ENCODE data around the gene ZNF182. TPM values are rescaled to one million over a fixed set of nuclear protein-coding genes. Genes with fewer than 3 reads are reported as not detected.
"Not testable (repeated sequence)": the region's sequence is repeated elsewhere in the genome, so short reads cannot be mapped to it uniquely, and the experiment has no call there.

ZNF182 gene
- polyA plus RNA-seq, 3 donors: 1.3 to 2.0 (median 2.0) TPM

DNA sequence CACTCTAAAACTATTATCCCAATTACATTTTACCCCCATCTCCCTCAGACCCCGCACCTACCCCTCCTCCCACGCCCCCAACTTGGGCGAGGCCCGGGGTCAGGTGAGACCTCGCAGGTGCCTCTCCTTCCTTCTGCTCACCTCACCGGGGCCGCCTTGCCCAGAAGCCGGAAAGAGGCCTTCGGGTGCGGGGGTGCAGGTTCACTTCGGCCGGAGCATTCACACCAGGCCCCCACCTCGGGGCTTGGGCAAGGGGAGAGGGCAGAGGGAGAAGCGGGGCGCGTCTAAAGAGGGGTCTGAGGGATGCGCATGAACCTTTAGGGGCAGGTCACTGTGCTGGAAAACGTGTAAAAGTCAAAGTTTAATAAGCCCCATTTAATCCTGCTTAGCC, 427 bp downstream of the ZNF182 start:
- WGBS, 3 donors: 1 to 24% (median 1%) methylated on average over 9 to 18 of the region's 18 CpGs

GRCh38 chrX:48002929-48003328, 860 bp downstream of the ZNF182 start:
- H3K27ac ChIP-seq (ENCODE audit: low read depth, low read length): no peak overlapping the region
- 44 to 50% (median 46%) methylated on average over 7 of the region's 7 CpGs for WGBS, 3 donors

More for the DNA sequence above, 427 bp downstream of the ZNF182 start:
- no peak overlapping the region for H3K27ac ChIP-seq (ENCODE audit: low read depth, low read length)

DNA sequence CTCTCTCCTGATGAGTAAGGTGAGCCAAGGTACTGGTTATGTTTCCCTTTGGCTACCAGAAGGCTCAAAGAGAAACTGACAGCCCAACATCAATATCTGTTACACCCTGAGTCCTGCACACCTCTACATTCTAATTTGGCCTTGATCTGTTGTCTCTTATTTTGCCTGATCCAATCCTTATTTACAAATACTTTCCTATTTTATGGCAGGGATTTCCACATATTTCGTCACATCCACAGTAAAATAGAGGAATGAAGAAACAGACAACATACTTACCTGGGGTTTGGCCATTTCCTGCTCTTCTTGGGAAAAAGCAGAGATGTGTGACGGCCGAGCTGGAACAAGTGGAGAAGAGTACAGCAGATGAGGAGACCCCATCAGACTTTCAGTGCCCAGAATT, 1.5 kb downstream of the ZNF182 start:
- 57 to 78% (median 62%) methylated on average over 3 of the region's 3 CpGs for WGBS, 3 donors
- no peak overlapping the region for H3K27ac ChIP-seq (ENCODE audit: low read depth, low read length)

- 70 to 82% (median 77%) methylated on average over 3 of the region's 3 CpGs for WGBS, 3 donors
- H3K27ac ChIP-seq (ENCODE audit: low read depth, low read length): no peak overlapping the region
Measured at GRCh38 chrX:48001260-48001659, 2.5 kb downstream of the ZNF182 start.

- H3K27ac ChIP-seq (ENCODE audit: low read depth, low read length): no peak overlapping the region
- WGBS, 3 donors: 63 to 97% (median 94%) methylated on average over 2 of the region's 2 CpGs
Measured at GRCh38 chrX:47992669-47993068, 11.1 kb downstream of the ZNF182 start.

- WGBS, 3 donors: 20 to 74% (median 72%) methylated on average over 1 of the region's 1 CpG
- H3K27ac ChIP-seq (ENCODE audit: low read depth, low read length): no peak overlapping the region
Measured at GRCh38 chrX:47992095-47992380, 11.8 kb downstream of the ZNF182 start.

DNA sequence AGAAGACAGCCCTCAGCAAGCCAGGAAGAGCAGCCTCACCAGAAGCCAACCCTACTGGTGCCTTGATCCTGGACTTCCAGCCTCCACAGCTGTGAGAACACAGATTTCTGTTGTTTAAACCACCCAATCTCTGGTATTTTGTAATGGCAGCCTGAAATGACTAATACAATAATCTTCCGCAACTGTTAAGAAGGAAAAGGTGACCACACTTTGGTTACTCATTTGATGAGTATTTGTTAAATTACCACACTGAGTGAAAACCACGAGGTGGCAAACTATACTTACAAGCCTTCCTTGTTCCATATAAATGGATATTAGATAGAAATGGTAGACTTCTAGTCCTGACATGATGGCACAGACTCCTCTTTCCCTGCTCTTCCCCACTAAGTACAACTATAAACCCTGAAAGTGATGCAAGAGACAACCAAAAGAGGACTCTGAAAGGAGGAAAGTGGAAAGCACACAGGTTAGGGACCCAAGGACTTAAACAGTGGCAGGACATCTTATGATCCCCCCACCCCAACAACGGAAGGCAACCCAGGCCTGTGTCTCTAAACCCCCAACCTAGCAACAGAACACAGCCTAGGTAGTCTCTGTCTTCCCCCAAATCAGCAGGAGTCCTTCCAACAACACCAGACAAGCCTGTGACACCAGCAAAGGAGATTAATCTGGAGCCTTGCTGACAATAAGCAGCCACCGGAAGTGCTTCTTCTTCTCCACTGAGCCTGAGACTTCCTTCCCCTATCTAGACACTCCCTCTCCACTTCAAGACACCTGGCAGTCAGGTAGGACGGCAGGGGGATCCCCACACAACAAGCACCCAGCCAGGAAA, 12.3 kb downstream of the ZNF182 start:
- no peak overlapping the region for H3K27ac ChIP-seq (ENCODE audit: low read depth, low read length)
- WGBS, 3 donors: 60 to 95% (median 72%) methylated on average over 4 to 5 of the region's 5 CpGs

- whole genome bisulfite sequencing, 3 donors: 92 to 99% (median 98%) methylated on average over 6 of the region's 6 CpGs
- no peak overlapping the region for H3K27ac ChIP-seq (ENCODE audit: low read depth, low read length)
Measured at GRCh38 chrX:47976254-47977151, 27.3 kb downstream of the ZNF182 start.

- 87 to 97% (median 95%) methylated on average over 2 to 3 of the region's 3 CpGs for WGBS, 3 donors
- H3K27ac ChIP-seq (ENCODE audit: low read depth, low read length): no peak overlapping the region
Measured at GRCh38 chrX:47973235-47973634, 30.6 kb downstream of the ZNF182 start.

GRCh38 chrX:47965526-47965925, 38.3 kb downstream of the ZNF182 start:
- 87 to 94% (median 90%) methylated on average over 10 to 14 of the region's 14 CpGs for WGBS, 3 donors
- not testable (repeated sequence) for H3K27ac ChIP-seq (ENCODE audit: low read depth, low read length)

DNA sequence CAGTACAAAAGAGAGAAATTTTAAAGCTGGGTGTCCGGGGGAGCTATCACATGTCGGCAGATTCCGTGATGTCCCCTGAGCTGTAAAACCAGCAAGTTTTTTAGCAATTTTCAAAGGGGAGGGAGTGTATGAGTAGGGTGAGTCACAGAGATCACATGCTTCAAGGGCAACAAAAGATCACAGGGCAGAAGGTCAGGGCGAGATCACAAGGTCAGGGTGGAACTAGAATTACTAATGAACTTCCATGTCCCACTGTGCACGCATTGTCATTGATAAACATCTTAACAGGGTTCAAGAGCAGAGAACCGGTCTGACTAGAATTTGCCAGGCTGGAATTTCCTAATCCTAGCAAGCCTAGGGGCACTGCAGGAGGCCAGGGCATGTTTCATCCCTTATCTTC, 42.0 kb downstream of the ZNF182 start:
- 55 to 79% (median 76%) methylated on average over 6 of the region's 6 CpGs for WGBS, 3 donors
- H3K27ac ChIP-seq (ENCODE audit: low read depth, low read length): not testable (repeated sequence)

DNA sequence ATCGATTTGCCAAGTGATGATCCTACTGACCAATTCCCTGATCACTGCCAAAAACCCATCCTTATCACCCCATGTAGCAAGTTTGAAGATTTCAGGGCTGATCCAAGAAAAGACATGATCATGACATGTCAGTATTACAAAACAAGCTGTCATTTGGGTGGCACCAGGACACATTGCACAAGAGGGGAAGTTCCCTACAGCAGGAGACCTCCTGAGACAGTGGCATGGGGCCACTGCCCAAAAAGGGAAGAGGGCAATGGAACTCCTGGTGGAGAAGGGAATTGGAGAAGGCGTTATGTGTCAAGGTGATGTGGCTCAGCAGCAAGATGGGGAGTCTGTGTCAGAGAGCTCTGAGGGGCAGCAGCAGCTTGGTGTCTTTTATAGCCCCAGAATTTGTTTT, 43.4 kb downstream of the ZNF182 start:
- H3K27ac ChIP-seq (ENCODE audit: low read depth, low read length): no peak overlapping the region
- WGBS, 3 donors: 49 to 80% (median 68%) methylated on average over 2 of the region's 2 CpGs

DNA sequence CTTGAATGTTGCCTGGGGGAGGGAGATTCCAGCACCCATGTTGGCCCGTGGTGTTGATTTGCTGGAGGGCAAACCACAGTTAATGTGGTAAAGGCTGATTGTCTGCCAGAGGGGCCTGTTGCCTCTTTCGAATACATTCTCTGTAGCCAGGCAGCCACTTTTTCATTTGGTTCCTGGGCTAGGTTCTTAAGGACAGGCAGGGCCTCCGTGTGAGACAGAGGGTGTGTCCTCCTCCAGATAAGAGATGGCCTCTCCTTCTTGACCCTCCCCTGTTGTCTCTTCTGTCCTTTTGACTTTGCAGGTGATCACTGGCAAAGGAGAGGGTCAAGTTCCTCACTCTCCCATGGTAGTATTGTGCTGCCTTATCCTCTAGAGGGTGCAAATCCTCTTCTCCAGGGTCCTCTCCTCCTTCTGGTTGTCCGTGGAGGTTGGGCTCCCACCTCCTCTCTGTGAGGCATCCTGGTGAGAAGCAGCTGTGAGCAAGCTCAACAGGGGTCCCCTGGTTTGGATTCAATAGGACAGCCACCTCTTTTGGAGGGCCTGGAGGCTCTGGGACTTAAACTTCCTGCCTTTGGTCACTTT, 44.9 kb downstream of the ZNF182 start:
- no peak overlapping the region for H3K27ac ChIP-seq (ENCODE audit: low read depth, low read length)
- WGBS, 3 donors: 41 to 48% (median 43%) methylated on average over 3 to 4 of the region's 4 CpGs

DNA sequence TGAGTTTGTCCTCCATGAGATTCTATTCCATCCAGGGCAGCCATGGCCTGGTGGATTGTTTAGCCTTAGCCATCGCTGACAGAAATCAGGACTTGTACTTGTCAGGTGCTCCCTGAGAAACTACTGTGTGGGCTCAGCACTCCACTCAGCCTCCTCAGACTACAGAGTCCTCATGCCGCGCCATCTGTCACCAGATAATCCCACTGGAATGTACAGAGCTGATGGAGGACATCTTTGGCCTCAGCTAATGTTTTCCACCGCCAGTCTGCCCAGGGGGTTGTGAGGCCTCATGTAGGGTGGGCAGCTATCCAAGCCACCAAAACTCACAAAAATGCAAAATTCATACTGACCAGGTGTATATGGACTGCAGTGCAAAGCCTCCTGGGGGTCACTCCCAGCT, 45.6 kb downstream of the ZNF182 start:
- not testable (repeated sequence) for H3K27ac ChIP-seq (ENCODE audit: low read depth, low read length)
- 84 to 88% (median 87%) methylated on average over 3 of the region's 4 CpGs for WGBS, 3 donors

- WGBS, 3 donors: 82 to 92% (median 83%) methylated on average over 11 to 13 of the region's 13 CpGs
- H3K27ac ChIP-seq (ENCODE audit: low read depth, low read length): no peak overlapping the region
Measured at GRCh38 chrX:47956016-47956415, 47.8 kb downstream of the ZNF182 start.

- 61 to 88% (median 72%) methylated on average over 7 of the region's 7 CpGs for WGBS, 3 donors
- not testable (repeated sequence) for H3K27ac ChIP-seq (ENCODE audit: low read depth, low read length)
Measured at GRCh38 chrX:47955295-47955694, 48.5 kb downstream of the ZNF182 start.

GRCh38 chrX:47941423-47941822, 62.4 kb downstream of the ZNF182 start:
- 47 to 76% (median 70%) methylated on average over 4 of the region's 4 CpGs for WGBS, 3 donors
- no peak overlapping the region for H3K27ac ChIP-seq (ENCODE audit: low read depth, low read length)

DNA sequence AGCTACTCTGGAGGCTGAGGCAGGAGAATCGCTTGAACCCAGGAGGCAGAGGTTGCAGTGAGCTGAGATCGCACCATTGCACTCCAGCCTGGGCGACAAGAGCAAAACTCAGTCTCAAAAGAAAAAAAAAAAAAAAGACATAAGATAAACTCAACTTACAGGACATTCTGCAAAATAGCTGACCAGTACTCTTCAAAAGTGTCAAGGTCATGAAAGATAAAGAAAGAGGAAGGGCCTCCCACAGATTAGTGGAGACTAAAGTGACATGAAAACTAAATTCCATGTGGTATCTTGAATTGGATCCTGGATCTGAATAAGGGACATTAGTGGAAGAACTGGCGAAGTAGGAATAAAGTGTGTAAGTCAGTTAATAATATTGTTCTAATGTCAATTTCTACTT, 63.3 kb downstream of the ZNF182 start:
- 96 to 100% (median 97%) methylated on average over 2 to 4 of the region's 4 CpGs for WGBS, 3 donors
- H3K27ac ChIP-seq (ENCODE audit: low read depth, low read length): no peak overlapping the region

DNA sequence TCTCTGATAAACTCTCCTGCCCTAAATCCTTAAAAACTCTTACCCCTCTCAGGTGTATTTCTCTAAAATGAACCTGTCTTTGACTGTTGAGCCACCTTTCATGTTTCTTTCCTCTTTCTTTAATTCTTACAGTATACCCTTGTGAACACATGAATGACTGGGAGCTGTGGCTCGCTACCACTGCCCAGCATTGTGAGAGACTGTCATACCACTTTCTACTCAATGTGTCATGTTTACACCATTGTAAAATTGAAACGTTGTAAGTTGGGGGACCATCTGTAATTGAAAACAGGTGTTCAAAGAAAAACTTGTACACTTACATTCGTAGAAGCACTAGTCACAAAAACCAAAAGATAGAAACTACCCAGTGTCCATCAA, 66.9 kb downstream of the ZNF182 start:
- no peak overlapping the region for H3K27ac ChIP-seq (ENCODE audit: low read depth, low read length)
- 69 to 80% (median 73%) methylated on average over 3 of the region's 3 CpGs for WGBS, 3 donors
